ENCODE data around the gene SHB.

SHB gene

GRCh38 chr9:37978983-37979382 is 90.0 kb downstream of the SHB start:
- Histone ChIP-seq H3K4me2 (ENCODE audit: low read length) (no peak overlapping the region), H3K9ac (no peak overlapping the region)
- no peak for TF ChIP-seq CTCF (IDR thresholded peaks at IDR 0.05)

GRCh38 chr9:37978481-37978864 is 90.6 kb downstream of the SHB start:
- Histone ChIP-seq H3K4me2 (ENCODE audit: low read length) (no peak overlapping the region), H3K27ac (no peak overlapping the region), H3K4me3 (ENCODE audit: low read depth, low read length) (no peak overlapping the region)

More at GRCh38 chr9:37978983-37979382, 90.0 kb downstream of the SHB start:
- H3K4me3 ChIP-seq (ENCODE audit: low read depth, low read length): no peak overlapping the region
- no peaks in the 10 kb centered on the region for H3K36me3 ChIP-seq (ENCODE audit: control insufficient read depth, insufficient read depth, low read length)
- no peak overlapping the region for H2AFZ ChIP-seq
- H3K27me3 ChIP-seq (ENCODE audit: control insufficient read depth, insufficient read depth, low read length): no peaks in the 10 kb centered on the region
- H3K4me1 ChIP-seq: peaks cover 2% of the 10 kb centered on the region
- no peak overlapping the region for H3K27ac ChIP-seq
- no peaks in the 10 kb centered on the region for H3K9me3 ChIP-seq (ENCODE audit: control insufficient read depth, low read length)
- H3K79me2 ChIP-seq: peaks cover 11% of the 10 kb centered on the region

GRCh38 chr9:37977851-37978480 is 91.1 kb downstream of the SHB start:
- peaks cover 2% of the 10 kb centered on the region for H3K4me1 ChIP-seq
- no peak overlapping the region for H3K27ac ChIP-seq
- no peaks in the 10 kb centered on the region for H3K9me3 ChIP-seq (ENCODE audit: control insufficient read depth, low read length)
- TF ChIP-seq CTCF (IDR thresholded peaks at IDR 0.05): no peak
- H3K4me2 ChIP-seq (ENCODE audit: low read length): no peak overlapping the region
- no peaks in the 10 kb centered on the region for H3K27me3 ChIP-seq (ENCODE audit: control insufficient read depth, insufficient read depth, low read length)
- peaks cover 13% of the 10 kb centered on the region for H3K79me2 ChIP-seq
- H3K4me3 ChIP-seq (ENCODE audit: low read depth, low read length): no peak overlapping the region
- H2AFZ ChIP-seq: no peak overlapping the region
- H3K9ac ChIP-seq: no peak overlapping the region
- H3K36me3 ChIP-seq (ENCODE audit: control insufficient read depth, insufficient read depth, low read length): no peaks in the 10 kb centered on the region

More at GRCh38 chr9:37978481-37978864, 90.6 kb downstream of the SHB start:
- no peaks in the 10 kb centered on the region for H3K27me3 ChIP-seq (ENCODE audit: control insufficient read depth, insufficient read depth, low read length)
- H3K36me3 ChIP-seq (ENCODE audit: control insufficient read depth, insufficient read depth, low read length): no peaks in the 10 kb centered on the region
- no peak overlapping the region for H2AFZ ChIP-seq
- no peak overlapping the region for H3K9ac ChIP-seq
- peaks cover 13% of the 10 kb centered on the region for H3K79me2 ChIP-seq
- no peak for TF ChIP-seq CTCF (IDR thresholded peaks at IDR 0.05)
- H3K9me3 ChIP-seq (ENCODE audit: control insufficient read depth, low read length): no peaks in the 10 kb centered on the region
- peaks cover 2% of the 10 kb centered on the region for H3K4me1 ChIP-seq

GRCh38 chr9:37976714-37977477 is 92.1 kb downstream of the SHB start:
- H3K79me2 ChIP-seq: peaks cover 13% of the 10 kb centered on the region
- no peak for TF ChIP-seq CTCF (IDR thresholded peaks at IDR 0.05)
- no peak overlapping the region for H3K27ac ChIP-seq
- H3K4me2 ChIP-seq (ENCODE audit: low read length): no peak overlapping the region
- no peaks in the 10 kb centered on the region for H3K27me3 ChIP-seq (ENCODE audit: control insufficient read depth, insufficient read depth, low read length)
- no peaks in the 10 kb centered on the region for H3K36me3 ChIP-seq (ENCODE audit: control insufficient read depth, insufficient read depth, low read length)
- H3K9ac ChIP-seq: no peak overlapping the region
- no peaks in the 10 kb centered on the region for H3K9me3 ChIP-seq (ENCODE audit: control insufficient read depth, low read length)
- H3K4me1 ChIP-seq: peaks cover 2% of the 10 kb centered on the region
- H3K4me3 ChIP-seq (ENCODE audit: low read depth, low read length): no peak overlapping the region
- H2AFZ ChIP-seq: no peak overlapping the region

Measured in parathyroid adenoma (tissue), 2 donors.